GM19193 (cell line): ENCODE measurements around the gene REC114.

Experiments used
- POLR2A ChIP-seq: IDR thresholded peaks from 4 replicates; pipeline ENCODE4 v1.6.1; 2011; ENCODE audit not compliant: insufficient read depth, insufficient read length; ENCODE audit errors: extremely low read depth

Gene REC114

GRCh38 chr15:73583544-73583943 is 140.6 kb downstream of the REC114 start:
- no peak for TF ChIP-seq POLR2A

- no peak for TF ChIP-seq POLR2A
These were observed 141.9 kb downstream of the REC114 start for GRCh38 chr15:73584699-73585420.

GRCh38 chr15:73585871-73586654 is 143.1 kb downstream of the REC114 start:
- no peak for TF ChIP-seq POLR2A

- no peak for TF ChIP-seq POLR2A
These were observed 146.8 kb downstream of the REC114 start for GRCh38 chr15:73589766-73590165.

- no peak for TF ChIP-seq POLR2A
These were observed 147.3 kb downstream of the REC114 start for GRCh38 chr15:73590263-73590662.

GRCh38 chr15:73593304-73594074 is 150.5 kb downstream of the REC114 start:
- TF ChIP-seq POLR2A, result no peak

GRCh38 chr15:73594109-73594508 is 151.1 kb downstream of the REC114 start:
- TF ChIP-seq POLR2A, result no peak

GRCh38 chr15:73596174-73596573 is 153.2 kb downstream of the REC114 start:
- no peak for TF ChIP-seq POLR2A

GRCh38 chr15:73597036-73597638 is 154.2 kb downstream of the REC114 start:
- no peak for TF ChIP-seq POLR2A

GRCh38 chr15:73598530-73599160 is 155.7 kb downstream of the REC114 start:
- TF ChIP-seq POLR2A, result no peak

- TF ChIP-seq POLR2A, result no peak
These were observed 157.0 kb downstream of the REC114 start for GRCh38 chr15:73599934-73600333.

GRCh38 chr15:73600413-73601335 is 157.7 kb downstream of the REC114 start:
- no peak for TF ChIP-seq POLR2A
